ENCODE measurements around the gene GRM1. TPM values are rescaled to one million over a fixed set of nuclear protein-coding genes. Genes with fewer than 3 reads are reported as not detected.

Gene GRM1
- total and polyA plus RNA-seq, 5 donors from 2014 or later, result 0.10 TPM; not detected in 4

DNA sequence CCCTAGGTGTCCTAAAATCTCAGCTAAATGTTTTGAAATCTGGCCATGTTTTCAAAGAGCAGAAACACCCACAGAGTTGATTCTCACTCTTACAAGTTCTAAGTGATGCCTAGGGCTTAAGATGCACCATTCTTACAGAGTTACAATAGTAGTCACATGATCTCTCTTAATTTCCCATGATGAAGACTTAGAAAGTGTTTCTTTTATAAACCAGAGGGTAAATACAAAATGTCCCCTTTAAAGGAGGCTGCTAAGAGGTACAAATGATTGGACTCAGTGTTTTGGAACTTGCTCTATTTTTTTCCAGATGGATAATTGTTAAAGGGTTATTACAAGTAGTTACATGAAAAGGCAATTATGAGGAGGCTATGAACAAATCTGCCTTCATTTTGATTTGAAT is 244.6 kb downstream of the GRM1 start:
- H3K4me3 ChIP-seq (ENCODE audit: low read depth, low read length), result no peak overlapping the region
- Mint-ChIP-seq H3K27ac (no peak overlapping the region), H3K27me3 (no peaks in the 10 kb centered on the region), H3K36me3 (no peaks in the 10 kb centered on the region), H3K4me1 (no peaks in the 10 kb centered on the region), H3K4me3 (no peak overlapping the region), H3K9me3 (peaks cover 0 to 2% (median 0%) of the 10 kb centered on the region in 7 donors)
- no peaks in the 10 kb centered on the region for H3K27me3 ChIP-seq (ENCODE audit: control insufficient read depth, insufficient read depth, low read length)
- H3K27ac ChIP-seq (ENCODE audit: insufficient read depth, low read length, poor library complexity, severe bottlenecking), result no peak overlapping the region
- ATAC-seq (ENCODE audit: low read depth in 2 of 2), result no peak
- H3K4me1 ChIP-seq (ENCODE audit: control insufficient read depth, insufficient read depth, low read length, poor library complexity, severe bottlenecking), result no peaks in the 10 kb centered on the region
- H3K36me3 ChIP-seq (ENCODE audit: control insufficient read depth, insufficient read depth, low read length), result no peaks in the 10 kb centered on the region
- DNase-seq, result no peak
- no peaks in the 10 kb centered on the region for H3K9me3 ChIP-seq (ENCODE audit: control insufficient read depth in 2 of 2, low read length in 2 of 2)

DNA sequence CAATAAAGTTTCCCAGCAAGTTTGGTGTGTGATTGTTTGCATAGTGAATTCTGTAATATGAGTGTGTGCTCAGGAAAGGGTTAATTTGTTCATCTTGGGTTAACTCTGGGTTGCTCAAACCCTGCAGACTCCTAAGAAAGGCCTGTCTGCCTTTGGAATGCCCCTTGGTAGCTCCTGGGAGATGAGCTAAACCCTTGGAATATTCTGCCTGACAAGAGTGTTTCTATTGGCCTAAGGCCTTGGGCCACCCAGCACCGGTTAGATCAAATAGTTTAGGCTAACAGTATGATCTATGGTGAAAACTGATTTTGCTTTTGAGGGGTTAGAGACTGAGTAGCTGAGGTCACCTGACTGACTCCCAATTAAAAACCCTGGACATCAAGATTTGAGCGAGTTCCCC is 248.3 kb downstream of the GRM1 start:
- Histone ChIP-seq H3K4me1 (ENCODE audit: control insufficient read depth, insufficient read depth, low read length, poor library complexity, severe bottlenecking) (no peaks in the 10 kb centered on the region), H3K27me3 (ENCODE audit: control insufficient read depth, insufficient read depth, low read length) (no peaks in the 10 kb centered on the region), H3K4me3 (ENCODE audit: low read depth, low read length) (no peak overlapping the region), H3K36me3 (ENCODE audit: control insufficient read depth, insufficient read depth, low read length) (no peaks in the 10 kb centered on the region), H3K9me3 (ENCODE audit: control insufficient read depth in 2 of 2, low read length in 2 of 2) (no peaks in the 10 kb centered on the region), H3K27ac (ENCODE audit: insufficient read depth, low read length, poor library complexity, severe bottlenecking) (no peak overlapping the region)
- no peaks in the 10 kb centered on the region for H3K4me1 Mint-ChIP-seq
- ATAC-seq (ENCODE audit: low read depth in 2 of 2) (no peak), DNase-seq (no peak)
- no peaks in the 10 kb centered on the region for H3K27me3 Mint-ChIP-seq
- peaks cover 0 to 3% (median 0%) of the 10 kb centered on the region in 7 donors for H3K9me3 Mint-ChIP-seq
- H3K36me3 Mint-ChIP-seq, result no peaks in the 10 kb centered on the region
- H3K27ac Mint-ChIP-seq, result no peak overlapping the region
- no peak overlapping the region for H3K4me3 Mint-ChIP-seq

DNA sequence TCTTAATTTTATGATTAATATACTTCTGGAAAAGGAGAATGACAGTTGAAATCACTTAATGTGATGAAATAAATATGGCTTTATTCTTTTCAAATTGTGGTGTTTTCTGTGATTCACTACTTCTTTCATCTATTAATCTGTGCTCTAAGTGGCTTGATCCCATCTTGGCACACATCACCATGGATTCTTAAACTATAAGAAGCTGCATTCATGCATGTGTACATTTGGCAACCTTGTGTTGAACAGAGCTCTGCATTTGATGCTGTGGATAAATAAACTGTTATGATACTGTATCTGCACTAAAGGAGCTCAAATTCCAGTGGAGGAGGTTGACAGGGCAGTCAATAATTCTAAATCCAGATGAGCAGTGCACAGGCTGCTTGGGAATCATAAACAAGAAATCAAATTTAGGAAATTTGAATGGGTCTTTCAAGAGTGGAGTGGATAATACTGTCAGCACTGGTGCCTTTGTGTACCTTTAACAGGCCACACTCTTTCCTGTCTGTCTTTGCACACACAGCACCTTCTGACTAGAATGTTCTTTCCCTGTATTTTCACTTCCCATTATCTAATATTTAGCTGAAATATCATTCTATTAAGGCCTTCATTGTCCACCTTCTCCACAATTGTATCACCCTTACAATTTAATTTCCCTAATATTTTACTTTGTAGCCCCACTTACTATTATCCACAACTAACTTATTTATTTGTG is 252.9 kb downstream of the GRM1 start:
- Mint-ChIP-seq H3K9me3 (peaks cover 0 to 5% (median 0%) of the 10 kb centered on the region in 7 donors), H3K4me3 (no peak overlapping the region)

DNA sequence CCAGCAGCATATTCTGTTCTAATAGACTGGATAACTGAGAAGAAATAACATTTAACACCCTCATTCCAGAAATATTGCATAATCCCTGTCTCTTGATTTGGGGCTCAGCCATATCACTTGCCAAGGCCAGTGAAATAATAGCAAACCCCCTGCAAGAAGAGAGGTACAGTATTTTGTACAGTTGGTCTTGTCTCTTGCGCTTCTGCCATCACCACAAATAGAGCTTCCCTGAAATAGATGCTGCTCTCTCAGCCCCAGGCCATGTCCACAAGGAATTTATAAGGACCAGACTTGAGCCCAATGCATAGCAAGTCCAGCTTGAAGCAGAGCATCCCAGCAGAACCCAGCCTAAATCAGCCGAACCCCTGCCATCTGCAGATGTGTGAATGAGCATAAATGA is 254.0 kb downstream of the GRM1 start:
- H3K36me3 ChIP-seq (ENCODE audit: control insufficient read depth, insufficient read depth, low read length), result no peaks in the 10 kb centered on the region
- no peak for ATAC-seq (ENCODE audit: low read depth in 2 of 2)
- no peak overlapping the region for H3K27ac ChIP-seq (ENCODE audit: insufficient read depth, low read length, poor library complexity, severe bottlenecking)
- Mint-ChIP-seq H3K9me3 (peaks cover 0 to 9% (median 0%) of the 10 kb centered on the region in 7 donors), H3K4me3 (no peak overlapping the region), H3K4me1 (no peaks in the 10 kb centered on the region), H3K27me3 (no peaks in the 10 kb centered on the region), H3K36me3 (no peaks in the 10 kb centered on the region), H3K27ac (no peak overlapping the region)
- DNase-seq, result no peak
- no peak overlapping the region for H3K4me3 ChIP-seq (ENCODE audit: low read depth, low read length)
- no peaks in the 10 kb centered on the region for H3K27me3 ChIP-seq (ENCODE audit: control insufficient read depth, insufficient read depth, low read length)
- H3K4me1 ChIP-seq (ENCODE audit: control insufficient read depth, insufficient read depth, low read length, poor library complexity, severe bottlenecking), result no peaks in the 10 kb centered on the region
- no peaks in the 10 kb centered on the region for H3K9me3 ChIP-seq (ENCODE audit: control insufficient read depth in 2 of 2, low read length in 2 of 2)

More for the DNA sequence above, 252.9 kb downstream of the GRM1 start:
- no peak overlapping the region for H3K4me3 ChIP-seq (ENCODE audit: low read depth, low read length)
- no peaks in the 10 kb centered on the region for H3K9me3 ChIP-seq (ENCODE audit: control insufficient read depth in 2 of 2, low read length in 2 of 2)
- no peak overlapping the region for H3K27ac ChIP-seq (ENCODE audit: insufficient read depth, low read length, poor library complexity, severe bottlenecking)
- no peaks in the 10 kb centered on the region for H3K36me3 ChIP-seq (ENCODE audit: control insufficient read depth, insufficient read depth, low read length)
- DNase-seq (no peak), ATAC-seq (ENCODE audit: low read depth in 2 of 2) (no peak)
- Mint-ChIP-seq H3K4me1 (no peaks in the 10 kb centered on the region), H3K27me3 (no peaks in the 10 kb centered on the region), H3K27ac (no peak overlapping the region), H3K36me3 (no peaks in the 10 kb centered on the region)
- H3K27me3 ChIP-seq (ENCODE audit: control insufficient read depth, insufficient read depth, low read length), result no peaks in the 10 kb centered on the region
- H3K4me1 ChIP-seq (ENCODE audit: control insufficient read depth, insufficient read depth, low read length, poor library complexity, severe bottlenecking), result no peaks in the 10 kb centered on the region

DNA sequence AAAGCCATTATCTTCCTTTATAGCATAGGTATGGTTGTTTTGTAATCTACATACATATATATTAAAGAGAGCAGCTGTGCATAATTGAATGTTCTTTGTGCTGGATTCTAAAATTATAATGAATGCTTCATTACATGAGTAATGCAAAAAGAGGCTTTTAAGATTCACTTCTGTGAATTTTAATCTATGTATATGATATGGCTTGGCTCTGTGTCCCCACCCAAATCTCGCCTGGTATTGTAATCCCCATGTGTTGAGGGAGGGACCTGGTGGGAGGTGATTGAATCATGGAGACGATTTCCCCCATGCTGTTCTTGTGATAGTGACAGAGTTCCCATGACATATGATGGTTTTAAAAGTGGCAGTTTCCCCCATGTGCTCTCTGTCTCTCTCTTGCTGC is 255.4 kb downstream of the GRM1 start:
- ATAC-seq (ENCODE audit: low read depth in 2 of 2) (no peak), DNase-seq (no peak)
- no peaks in the 10 kb centered on the region for H3K36me3 Mint-ChIP-seq
- Histone ChIP-seq H3K4me3 (ENCODE audit: low read depth, low read length) (no peak overlapping the region), H3K27me3 (ENCODE audit: control insufficient read depth, insufficient read depth, low read length) (no peaks in the 10 kb centered on the region), H3K27ac (ENCODE audit: insufficient read depth, low read length, poor library complexity, severe bottlenecking) (no peak overlapping the region), H3K36me3 (ENCODE audit: control insufficient read depth, insufficient read depth, low read length) (no peaks in the 10 kb centered on the region), H3K9me3 (ENCODE audit: control insufficient read depth in 2 of 2, low read length in 2 of 2) (no peaks in the 10 kb centered on the region), H3K4me1 (ENCODE audit: control insufficient read depth, insufficient read depth, low read length, poor library complexity, severe bottlenecking) (no peaks in the 10 kb centered on the region)
- no peak overlapping the region for H3K4me3 Mint-ChIP-seq
- H3K4me1 Mint-ChIP-seq, result no peaks in the 10 kb centered on the region
- H3K9me3 Mint-ChIP-seq, result peaks cover 0 to 11% (median 0%) of the 10 kb centered on the region in 7 donors
- H3K27ac Mint-ChIP-seq, result no peak overlapping the region
- H3K27me3 Mint-ChIP-seq, result no peaks in the 10 kb centered on the region

DNA sequence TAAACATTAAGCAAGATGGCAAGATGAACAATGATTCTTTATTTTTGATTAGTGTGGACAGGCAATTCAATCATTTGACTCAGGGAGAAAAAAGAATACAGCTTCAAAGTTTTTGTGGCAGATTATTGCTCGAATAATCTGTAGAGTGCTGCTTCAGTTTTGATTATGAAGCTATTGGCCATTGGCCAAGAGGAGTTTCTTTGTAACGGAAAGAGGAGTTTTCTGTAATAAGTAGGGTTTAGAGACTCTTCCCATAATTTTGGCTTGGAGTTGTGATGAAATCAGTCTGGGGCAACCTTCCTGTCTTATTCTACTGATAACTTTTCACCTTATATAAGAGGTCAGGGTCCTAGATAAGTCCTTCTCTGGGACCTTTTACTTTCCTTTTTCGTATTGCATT is 258.1 kb downstream of the GRM1 start:
- ATAC-seq (ENCODE audit: low read depth in 2 of 2) (no peak), DNase-seq (no peak)
- Histone ChIP-seq H3K9me3 (ENCODE audit: control insufficient read depth in 2 of 2, low read length in 2 of 2) (no peaks in the 10 kb centered on the region), H3K27ac (ENCODE audit: insufficient read depth, low read length, poor library complexity, severe bottlenecking) (no peak overlapping the region), H3K36me3 (ENCODE audit: control insufficient read depth, insufficient read depth, low read length) (no peaks in the 10 kb centered on the region), H3K4me1 (ENCODE audit: control insufficient read depth, insufficient read depth, low read length, poor library complexity, severe bottlenecking) (no peaks in the 10 kb centered on the region), H3K4me3 (ENCODE audit: low read depth, low read length) (no peak overlapping the region), H3K27me3 (ENCODE audit: control insufficient read depth, insufficient read depth, low read length) (no peaks in the 10 kb centered on the region)
- Mint-ChIP-seq H3K4me3 (no peak overlapping the region), H3K27ac (no peak overlapping the region), H3K27me3 (no peaks in the 10 kb centered on the region), H3K36me3 (no peaks in the 10 kb centered on the region), H3K9me3 (peaks cover 0 to 9% (median 2%) of the 10 kb centered on the region in 7 donors), H3K4me1 (no peaks in the 10 kb centered on the region)

DNA sequence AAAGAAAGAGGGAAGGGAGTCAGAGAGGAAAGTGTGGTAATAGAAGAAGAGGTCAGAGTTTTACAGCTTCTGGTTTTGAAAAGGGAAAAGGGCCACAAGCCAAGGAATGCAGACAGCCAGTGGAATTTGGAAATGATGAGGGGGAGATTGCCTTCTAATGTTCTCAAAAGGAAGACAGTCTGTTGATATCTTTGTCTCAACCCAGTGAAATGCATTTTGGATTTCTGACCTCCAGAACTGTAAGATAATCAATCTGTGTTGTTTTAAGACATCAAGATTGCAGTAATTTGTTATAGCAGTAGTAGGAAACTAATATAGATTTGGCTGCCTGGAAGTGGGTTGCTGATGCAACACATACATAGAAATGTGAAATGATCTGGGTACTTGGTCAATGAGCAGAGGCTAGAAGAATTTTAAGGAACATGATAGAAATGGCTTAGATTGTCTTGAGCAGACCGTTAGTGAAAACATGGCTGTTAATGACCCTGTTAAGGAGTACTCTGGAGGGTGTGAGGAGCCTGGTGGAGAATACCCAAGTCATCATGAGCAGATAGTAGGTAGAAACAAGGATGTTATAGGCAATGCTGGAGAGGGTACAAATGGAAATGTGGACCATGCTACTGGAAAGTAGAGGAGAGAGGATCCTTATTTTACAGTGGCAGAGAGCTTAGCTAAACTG is 259.0 kb downstream of the GRM1 start:
- H3K4me3 Mint-ChIP-seq, result no peak overlapping the region
- ATAC-seq (ENCODE audit: low read depth in 2 of 2), result no peak
- no peaks in the 10 kb centered on the region for H3K36me3 Mint-ChIP-seq
- Histone ChIP-seq H3K9me3 (ENCODE audit: control insufficient read depth in 2 of 2, low read length in 2 of 2) (no peaks in the 10 kb centered on the region), H3K4me1 (ENCODE audit: control insufficient read depth, insufficient read depth, low read length, poor library complexity, severe bottlenecking) (no peaks in the 10 kb centered on the region), H3K27me3 (ENCODE audit: control insufficient read depth, insufficient read depth, low read length) (no peaks in the 10 kb centered on the region), H3K36me3 (ENCODE audit: control insufficient read depth, insufficient read depth, low read length) (no peaks in the 10 kb centered on the region), H3K27ac (ENCODE audit: insufficient read depth, low read length, poor library complexity, severe bottlenecking) (no peak overlapping the region), H3K4me3 (ENCODE audit: low read depth, low read length) (no peak overlapping the region)
- H3K9me3 Mint-ChIP-seq, result peaks cover 0 to 7% (median 2%) of the 10 kb centered on the region in 7 donors
- H3K27me3 Mint-ChIP-seq, result no peaks in the 10 kb centered on the region
- H3K4me1 Mint-ChIP-seq, result no peaks in the 10 kb centered on the region
- DNase-seq, result no peak
- H3K27ac Mint-ChIP-seq, result no peak overlapping the region

Data from CD4-positive, CD25-positive, alpha-beta regulatory T cell (primary cell).